SK-MEL-5 (cell line): ENCODE results near the gene PPARG. TPM values are rescaled to one million over a fixed set of nuclear protein-coding genes. Genes with fewer than 3 reads are reported as not detected.

Experiments used
- DNase-seq: peaks from one replicate; pipeline ENCODE4 v3.0.0-alpha.2; 2016; ENCODE audit warnings: low read depth, low spot score
- in situ Hi-C: cut with HindIII; loops from 2 replicates; pipeline ENCODE4 v1.10.0; 2016; ENCODE audit warnings: low sequenced_read_pairs, high pct_unique_total_duplicates, low pct_unique_long_range_greater_than_20kb
- total RNA-seq: library from RNA; depleted of rRNA; stranded (reverse); fragments of >200 nt; shearing (Covaris generic); gene quantifications from 2 replicates; pipeline ENCODE4 v1.2.3, GENCODE V29; 2014

PPARG gene
- total RNA-seq, 1 experiment from 2014 or later = 3.2 TPM

DNA sequence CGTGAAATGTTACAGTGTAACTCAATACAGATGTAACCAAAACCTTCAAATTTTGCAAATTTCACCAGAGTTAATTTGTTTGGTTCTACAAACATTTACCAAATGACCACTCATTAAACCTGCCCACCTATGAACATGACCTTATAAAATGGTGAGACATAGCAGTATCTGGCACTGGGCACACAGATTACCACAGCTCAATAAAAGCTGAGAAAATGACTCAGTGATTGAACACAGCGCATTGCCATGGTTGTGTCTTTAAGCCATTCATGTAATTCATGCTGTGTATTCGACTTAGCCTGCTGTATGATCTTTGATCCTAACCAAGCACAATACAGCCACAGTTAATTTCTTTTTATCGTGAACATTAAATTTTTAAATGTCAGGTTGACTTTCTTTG lies 11.3 kb downstream of the PPARG start:
- in situ Hi-C loops = no loop called here
- no peak for DNase-seq

DNA sequence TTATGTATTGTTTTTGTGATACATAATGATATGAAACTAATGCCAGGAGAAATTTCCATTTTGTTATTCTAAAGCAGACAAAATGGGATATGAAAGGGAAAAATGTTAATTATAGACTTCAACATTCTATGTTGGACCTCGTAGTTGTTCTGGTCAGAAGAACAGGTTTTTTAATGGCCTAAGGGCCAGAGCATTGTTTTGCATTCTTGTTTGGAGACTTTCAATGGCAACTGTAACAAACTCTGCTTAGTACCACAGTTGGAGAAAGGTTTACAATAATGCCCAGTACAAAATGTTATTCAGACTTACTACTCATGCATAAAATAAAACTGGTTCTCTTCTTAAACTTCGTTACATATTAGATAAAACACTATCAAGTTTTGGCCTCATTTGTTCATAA lies 12.2 kb downstream of the PPARG start:
- DNase-seq = no peak
- in situ Hi-C loops = no loop called here

DNA sequence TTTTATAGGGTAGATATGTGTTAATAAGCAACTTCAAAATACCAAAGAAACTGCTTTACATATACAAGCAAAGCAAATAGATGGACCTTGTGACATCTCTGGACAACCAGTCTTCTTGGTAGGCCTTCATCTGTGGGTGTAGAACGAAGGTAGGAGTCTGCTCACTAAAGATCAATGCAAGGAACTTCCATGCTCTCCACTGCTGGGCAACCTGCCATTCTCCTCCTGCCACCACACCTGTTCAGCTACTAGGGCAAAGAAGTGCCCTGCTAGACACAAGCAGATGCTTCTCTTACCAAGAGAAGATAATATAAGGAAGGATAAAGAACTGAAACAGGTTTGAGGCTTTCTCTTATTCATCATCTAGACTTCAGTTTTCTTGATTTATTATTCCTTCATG lies 12.6 kb downstream of the PPARG start:
- no peak for DNase-seq
- in situ Hi-C loops = no loop called here

DNA sequence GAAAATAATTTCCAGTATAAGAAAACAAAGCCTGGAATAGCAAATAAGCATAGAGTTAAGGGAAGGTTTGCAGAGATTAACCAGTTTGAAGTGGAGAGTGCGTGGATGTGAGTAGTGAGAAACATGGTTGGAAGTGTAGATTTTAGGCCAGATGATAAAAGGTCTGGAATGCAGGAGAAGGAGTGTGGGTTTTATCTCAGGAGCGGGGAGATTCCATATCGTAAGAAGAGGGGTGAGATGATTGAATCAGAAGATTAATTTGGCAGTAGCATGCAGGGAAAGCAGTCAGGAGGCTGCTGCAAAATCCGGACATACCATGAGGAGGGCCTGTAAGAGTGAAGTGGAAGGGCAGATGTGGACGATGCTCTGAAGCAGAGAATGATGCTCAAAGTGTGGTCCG lies 13.7 kb downstream of the PPARG start:
- in situ Hi-C loops = no loop called here
- no peak for DNase-seq

DNA sequence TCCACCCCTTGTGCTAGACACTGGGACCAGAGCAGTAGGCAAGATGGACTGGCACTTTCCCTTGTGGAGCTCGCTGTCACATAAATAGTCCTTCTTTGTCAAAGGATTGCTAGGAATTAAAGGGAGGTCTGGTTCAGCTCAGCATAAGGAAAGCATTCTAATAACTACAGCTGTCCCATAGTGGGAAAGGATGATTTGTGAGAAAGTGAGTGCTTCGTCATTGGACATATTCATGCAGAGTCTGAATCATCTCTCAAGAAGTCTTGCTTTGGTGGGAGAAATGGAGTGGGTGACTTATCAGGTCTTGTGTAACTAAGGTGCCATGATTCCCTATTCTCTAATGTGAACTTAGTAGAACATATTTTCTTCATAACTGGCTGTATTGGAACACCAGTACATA lies 14.7 kb downstream of the PPARG start:
- no peak for DNase-seq
- in situ Hi-C loops = no loop called here

DNA sequence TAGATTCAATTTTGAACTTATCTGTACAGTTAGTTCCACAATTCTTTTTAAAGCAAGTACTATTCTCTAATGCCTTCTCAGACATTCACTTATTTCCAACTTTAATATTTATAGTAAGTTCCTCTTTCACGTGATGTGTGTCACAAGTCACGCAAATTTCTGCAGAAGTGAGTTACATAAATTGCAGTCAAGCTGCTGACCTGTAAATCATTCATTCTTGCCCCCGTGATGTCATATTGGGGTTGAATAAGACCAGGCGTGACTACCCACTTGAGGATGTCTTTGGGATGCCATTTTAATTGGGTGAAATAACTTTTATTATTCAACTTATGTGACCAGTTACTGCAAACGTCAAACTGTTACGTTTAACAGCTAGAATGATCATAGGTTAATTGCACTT lies 15.1 kb downstream of the PPARG start:
- no peak for DNase-seq
- in situ Hi-C loops = no loop called here

DNA sequence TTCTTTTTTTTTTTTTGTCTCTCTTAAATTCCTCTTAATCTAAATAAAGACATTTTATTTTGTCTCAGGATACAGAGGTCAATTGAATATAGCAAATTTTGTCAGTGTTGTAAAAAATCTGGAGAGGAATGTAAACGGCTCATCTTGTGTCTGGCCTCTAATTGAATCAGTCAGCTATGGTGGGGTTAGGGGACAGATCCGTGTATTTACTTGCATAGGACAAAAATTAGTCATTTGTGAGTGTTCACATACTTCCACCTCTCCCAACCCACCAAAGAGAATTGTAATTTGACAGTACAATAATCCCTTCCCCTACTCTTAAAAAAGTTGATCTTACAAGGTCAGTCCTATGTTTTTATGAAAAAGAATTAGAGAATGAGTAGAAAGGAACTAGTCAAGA lies 18.3 kb downstream of the PPARG start:
- in situ Hi-C loops = no loop called here
- DNase-seq = no peak

DNA sequence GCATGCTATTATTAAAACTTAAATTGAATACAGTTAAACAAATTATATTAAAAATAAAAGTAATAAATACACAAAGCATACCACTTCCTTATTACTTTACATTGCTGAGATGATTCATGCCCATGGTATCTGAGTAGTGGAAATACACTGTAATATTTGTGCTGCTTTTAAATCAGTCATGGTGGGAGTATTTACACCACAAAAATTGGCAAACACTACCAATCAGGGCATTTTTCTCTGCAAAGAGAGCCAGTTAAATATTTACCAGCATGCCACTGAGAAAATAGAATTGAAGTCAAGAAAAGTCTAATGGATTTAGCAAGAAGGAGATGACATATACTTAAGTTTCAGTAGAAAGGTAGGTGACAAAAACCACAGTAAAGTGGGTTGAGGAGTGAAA lies 19.6 kb downstream of the PPARG start:
- in situ Hi-C loops = no loop called here
- no peak for DNase-seq

DNA sequence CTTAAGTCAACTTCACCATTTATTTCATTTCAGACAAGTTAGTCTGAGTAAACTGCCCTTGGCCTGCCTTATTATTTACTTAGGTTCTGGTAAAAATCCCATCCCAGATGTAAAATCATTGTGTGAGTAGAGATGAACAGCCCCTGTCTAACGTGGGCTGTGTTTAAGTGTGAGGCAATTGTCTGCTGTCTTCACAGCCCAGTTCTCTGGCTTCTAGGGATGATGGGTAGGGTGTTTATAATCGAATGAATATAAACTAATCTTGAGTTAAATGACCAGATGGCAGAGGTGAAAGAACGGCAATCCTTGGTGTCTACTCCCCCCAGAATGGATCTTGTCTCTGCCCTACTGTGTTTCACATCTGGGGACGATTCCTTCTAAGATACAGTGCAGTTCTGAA lies 20.8 kb downstream of the PPARG start:
- in situ Hi-C loops = no loop called here
- DNase-seq = no peak

DNA sequence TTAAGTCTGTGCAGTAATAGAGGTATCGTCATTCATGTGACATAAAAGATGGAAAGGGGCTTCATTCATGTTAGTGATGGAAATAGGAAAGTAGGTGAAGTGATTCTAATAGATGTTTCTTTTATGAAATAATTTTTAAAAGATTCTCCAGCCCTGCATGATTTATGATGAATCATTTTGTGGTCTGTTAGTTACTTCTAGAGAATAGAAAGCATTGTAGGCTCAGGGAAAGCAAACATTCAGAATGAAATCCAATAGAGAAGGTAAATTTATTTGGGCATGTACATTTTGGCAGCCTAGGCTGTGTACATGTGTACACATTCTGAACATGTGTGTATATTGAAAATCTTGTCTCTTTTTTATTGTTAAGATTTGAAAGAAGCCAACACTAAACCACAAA lies 23.1 kb downstream of the PPARG start:
- in situ Hi-C loops = no loop called here
- DNase-seq = no peak

DNA sequence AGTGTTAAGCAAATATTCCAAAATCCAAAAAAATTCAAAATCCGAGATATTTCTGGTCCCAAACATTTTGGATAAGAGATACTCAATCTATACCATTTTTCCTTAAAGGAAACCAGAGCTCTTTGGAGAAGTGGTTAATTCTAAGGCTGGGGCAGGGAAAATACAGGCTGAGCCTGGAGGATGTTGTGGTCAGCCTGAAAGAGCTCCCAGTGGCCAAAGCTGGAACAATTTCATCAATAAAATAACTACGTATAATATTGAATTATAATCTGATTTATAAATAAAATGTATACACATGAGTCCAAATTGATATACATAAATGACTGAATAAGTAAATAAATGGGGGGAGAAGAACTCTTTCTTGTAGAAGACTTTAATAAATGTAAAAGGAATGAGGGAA lies 24.6 kb downstream of the PPARG start:
- DNase-seq = no peak
- in situ Hi-C loops = no loop called here

DNA sequence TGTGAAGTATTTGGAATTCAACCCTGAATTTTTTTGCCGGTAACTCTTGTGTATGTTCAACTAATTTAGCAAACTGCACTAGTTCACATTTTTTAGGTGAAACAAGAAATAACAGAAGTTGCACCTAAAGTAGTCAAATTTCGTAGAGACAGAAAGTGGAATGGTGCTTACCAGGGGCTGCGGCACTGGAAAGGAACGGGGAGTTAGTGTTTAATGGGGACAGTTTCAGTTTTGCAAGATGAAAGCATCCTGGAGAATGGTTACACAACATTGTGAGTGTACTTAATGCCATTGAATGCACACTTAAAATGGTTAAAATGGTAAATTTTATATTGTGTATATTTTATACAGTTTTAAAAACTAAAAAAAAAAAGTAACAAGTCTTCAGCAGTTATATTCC lies 27.4 kb downstream of the PPARG start:
- DNase-seq = no peak
- in situ Hi-C loops = no loop called here

DNA sequence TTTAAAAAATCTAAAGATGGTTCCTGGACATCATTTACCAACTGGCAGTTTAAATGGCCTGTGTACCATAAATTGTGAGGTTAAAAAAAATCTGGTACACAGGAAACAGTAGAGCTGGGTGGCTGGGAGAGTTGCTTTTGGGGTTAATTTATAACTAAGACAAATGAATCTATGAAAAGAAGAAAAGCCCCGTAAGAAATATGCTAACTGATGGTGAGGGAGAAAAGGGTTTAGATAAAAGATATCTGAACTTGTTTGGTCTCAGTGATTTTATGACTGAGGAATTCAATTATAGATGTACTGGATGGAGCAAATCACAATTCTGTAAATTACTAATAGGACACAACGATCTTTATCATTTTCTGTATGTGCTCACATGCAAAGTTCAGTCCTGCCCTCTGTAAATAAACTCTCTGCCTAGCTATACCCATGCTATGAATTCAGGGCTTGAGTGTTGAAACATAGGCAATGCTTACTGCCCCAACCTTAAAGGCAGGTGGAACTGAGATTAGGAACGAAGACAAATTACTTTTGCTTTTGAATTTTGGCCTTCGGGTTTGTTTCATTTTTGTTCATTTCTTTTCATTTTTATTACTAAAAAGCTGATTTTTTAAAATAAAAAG lies 28.0 kb downstream of the PPARG start:
- in situ Hi-C loops = no loop called here
- no peak for DNase-seq

DNA sequence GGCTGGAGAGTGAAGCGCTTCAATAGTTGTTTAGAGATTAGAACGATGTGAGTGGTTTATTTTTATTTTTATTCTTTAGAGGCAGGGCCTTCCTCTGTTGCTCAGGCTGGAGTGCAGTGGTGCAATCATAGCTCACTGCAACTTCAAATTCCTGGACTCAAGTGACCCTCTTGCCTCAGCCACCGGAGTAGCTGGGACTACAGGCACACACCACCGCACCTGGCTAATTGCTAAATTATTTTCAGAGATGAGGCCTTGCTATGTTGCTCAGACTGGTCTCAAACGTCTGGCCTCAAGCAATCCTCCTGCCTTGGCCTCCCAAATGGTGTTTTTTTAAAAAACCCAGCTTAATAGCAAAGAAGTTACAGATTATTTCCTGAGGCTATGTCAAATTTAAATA lies 29.0 kb downstream of the PPARG start:
- in situ Hi-C loops = no loop called here
- no peak for DNase-seq

DNA sequence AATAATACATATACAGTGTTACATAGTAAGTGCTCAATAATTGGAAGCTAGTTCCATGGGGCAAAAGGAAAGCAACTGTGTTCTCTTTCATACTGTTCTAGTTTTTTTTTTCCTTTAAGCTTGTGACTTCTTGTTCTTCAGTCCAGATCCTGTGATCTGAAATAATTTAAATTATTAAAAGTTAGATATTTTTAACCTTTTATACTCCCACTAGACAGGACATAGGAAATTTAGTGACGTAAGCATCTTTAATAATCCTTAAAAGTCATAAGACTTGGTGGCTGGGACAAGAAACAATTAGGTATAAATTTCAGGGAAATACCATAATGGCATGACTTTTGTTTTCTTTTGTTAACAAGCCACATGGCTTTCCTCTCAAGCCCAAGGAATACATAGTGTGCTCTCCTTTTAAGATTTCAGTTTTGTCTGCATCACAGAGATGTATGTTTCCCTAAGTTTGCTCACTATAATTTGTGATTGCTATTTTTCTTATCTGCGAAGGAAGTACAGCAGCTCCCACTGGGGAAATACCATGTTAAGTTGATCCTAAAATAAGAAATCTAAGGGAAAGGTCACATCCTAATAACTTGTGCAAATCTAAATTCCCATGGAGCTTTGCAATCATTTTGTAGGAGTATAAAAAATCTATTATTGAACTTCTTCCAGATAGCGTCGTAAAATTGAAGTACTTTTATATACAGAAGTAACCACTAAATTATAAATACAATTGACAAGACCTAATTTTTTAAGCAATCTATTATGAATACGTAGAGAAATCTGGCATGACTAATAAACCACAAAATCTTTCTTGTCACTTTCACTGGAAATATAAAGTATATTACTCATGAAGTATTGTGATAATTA lies 30.1 kb downstream of the PPARG start:
- peak; percentile 9 for DNase-seq
- in situ Hi-C loops = no loop called here

DNA sequence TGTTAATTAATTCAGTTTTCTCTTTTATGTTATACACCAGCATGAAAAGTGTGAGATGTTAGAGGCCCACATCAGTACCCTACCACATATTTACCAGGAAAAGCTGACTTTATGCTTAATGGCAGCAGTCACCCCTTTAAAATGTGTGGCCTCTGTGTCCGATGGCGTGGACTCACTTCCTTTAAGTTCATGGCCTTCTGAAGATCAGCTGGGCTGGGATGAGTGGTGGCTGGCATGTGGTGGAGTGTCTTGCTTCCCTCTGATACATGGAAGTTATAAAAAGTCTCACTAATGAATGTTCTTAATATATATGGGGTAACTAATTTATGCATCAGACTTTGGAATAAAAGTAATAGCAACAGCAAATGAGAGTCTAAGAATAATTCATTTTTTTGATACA lies 32.1 kb downstream of the PPARG start:
- no peak for DNase-seq

DNA sequence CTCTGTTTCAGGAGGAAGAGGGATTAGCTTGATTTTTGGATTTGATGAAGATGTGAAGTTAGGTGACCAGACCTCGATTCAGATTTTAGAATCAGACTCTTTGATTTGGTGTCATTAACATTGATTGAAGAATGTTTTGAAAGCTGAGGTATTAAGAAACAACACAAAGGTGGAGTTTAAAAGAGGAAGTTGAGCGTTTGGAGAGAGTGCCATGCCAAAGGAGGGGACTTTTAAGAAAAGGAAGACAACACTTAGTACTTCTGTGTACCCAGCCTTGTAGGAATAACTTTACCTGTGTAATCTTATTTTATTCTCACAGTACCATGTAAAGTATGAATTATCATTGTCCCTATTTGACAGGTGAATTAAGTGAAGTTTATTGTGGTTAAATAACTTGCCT lies 34.4 kb downstream of the PPARG start:
- no peak for DNase-seq
- in situ Hi-C loops = no loop called here

More for the DNA sequence above, 32.1 kb downstream of the PPARG start:
- in situ Hi-C loops = no loop called here

DNA sequence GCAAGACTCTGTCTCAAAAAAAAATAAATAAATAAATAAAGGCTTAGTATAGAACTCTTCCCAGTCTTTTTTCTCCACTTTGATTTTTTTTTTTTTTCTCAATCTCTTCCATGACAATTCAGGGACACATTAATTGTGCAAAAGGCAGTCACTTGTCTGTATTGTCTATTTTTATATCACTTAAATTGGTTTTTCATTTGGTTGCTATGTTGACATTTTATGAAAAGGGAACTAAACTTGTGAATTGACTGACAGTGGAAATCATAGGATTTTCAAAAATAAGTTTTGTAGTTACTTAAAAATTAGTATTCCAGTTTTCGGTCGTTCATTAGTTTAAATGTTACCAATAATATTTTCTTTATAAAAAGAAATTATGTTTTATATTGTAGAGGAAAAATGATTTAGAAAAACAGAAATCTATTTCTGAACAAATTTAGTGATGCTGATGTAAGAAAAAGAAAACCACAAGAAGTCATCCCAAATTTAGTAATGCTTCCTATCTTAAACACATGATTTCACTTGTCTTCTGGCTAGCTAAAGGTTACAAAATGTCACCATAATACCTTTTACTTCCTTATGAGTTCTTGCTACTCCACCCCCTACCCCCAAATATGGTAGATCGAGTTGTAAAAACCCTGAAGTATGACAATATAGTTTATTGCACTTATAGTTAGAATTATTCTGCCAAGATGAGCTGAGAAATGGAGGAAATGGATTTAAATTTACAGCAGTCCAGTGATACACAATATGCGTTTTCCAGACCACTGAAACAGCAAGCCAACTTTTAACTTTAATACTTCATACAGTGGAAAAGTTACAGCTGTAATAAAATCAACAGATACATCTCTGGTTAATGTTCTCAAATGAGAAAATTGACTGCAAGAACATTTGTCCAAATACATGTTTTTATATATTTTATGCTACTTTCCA lies 37.0 kb downstream of the PPARG start:
- in situ Hi-C loops = no loop called here
- no peak for DNase-seq
